Testis (tissue), 3 donors: Measurements from ENCODE around the gene CHCHD6. TPM values are rescaled to one million over a fixed set of nuclear protein-coding genes. Genes with fewer than 3 reads are reported as not detected.

Experiments
- DNase-seq: peaks from one replicate; pipeline ENCODE4 v3.0.0-alpha.2; 2019
- H3K27ac ChIP-seq, 2 donors: fragments of 200-600 bp; sonication (generic); one replicate each; pipeline ENCODE4 v1.5.1; 2019
- H3K27me3 ChIP-seq: fragments of 200-600 bp; sonication (generic); one replicate; pipeline ENCODE4 v1.5.1; 2019
- H3K36me3 ChIP-seq: fragments of 200-600 bp; sonication (generic); one replicate; pipeline ENCODE4 v1.5.1; 2017; ENCODE audit warnings: low read depth; ENCODE audit errors: missing control alignments
- H3K4me1 ChIP-seq: fragments of 200-600 bp; sonication (generic); one replicate; pipeline ENCODE4 v1.5.1; 2019
- H3K4me3 ChIP-seq, 2 donors: fragments of 200-600 bp; sonication (generic); one replicate each; pipeline ENCODE4 v1.5.1; 2017 to 2019
- H3K9me3 ChIP-seq: fragments of 200-600 bp; sonication (generic); one replicate; pipeline ENCODE4 v1.5.1; 2017
- CTCF ChIP-seq, 3 experiments: fragments of 450-650 bp in 2 of 3; fragments of 200-600 bp in 1 of 3; sonication (generic) in 1 of 3; IDR thresholded peaks; one replicate each; pipeline ENCODE4 v1.5.1; 2016 to 2019; ENCODE audit warnings: antibody characterized with exemption in 3 of 3, mild to moderate bottlenecking in 2 of 3, moderate library complexity in 1 of 3
- POLR2A ChIP-seq: fragments of 450-650 bp; IDR thresholded peaks from one replicate; pipeline ENCODE4 v1.6.1; 2017; ENCODE audit warnings: antibody characterized with exemption, mild to moderate bottlenecking, moderate library complexity
- WGBS, 2 donors: methylation state at CpG; one replicate each; pipeline ENCODE4 v1.1.5; 2018; 5-methylcytosine and 5-hydroxymethylcytosine counted together
- intact Hi-C: fragments of 100-400 bp; cut with DNase I; formaldehyde crosslinking; loops from one replicate; pipeline ENCODE4 v1.15.1; 2023; ENCODE audit warnings: low total_unique reads
- polyA plus RNA-seq: library from polyadenylated mRNA; stranded (reverse); fragments of 350-450 nt; fragmentation: Illumina TruSeq; extraction: RNeasy Lipid Tissue Mini Kit (QIAGEN cat#74804); gene quantifications from one replicate; pipeline ENCODE4 v1.2.3, GENCODE V29; 2014; ENCODE audit warnings: low read depth, low replicate concordance; ENCODE audit not compliant: insufficient read depth
- total RNA-seq, 2 donors: library from RNA; depleted of rRNA; stranded (reverse); fragments of >200 nt; gene quantifications; one replicate each; pipeline ENCODE4 v1.2.3, GENCODE V29; 2016

CHCHD6 gene
- total and polyA plus RNA-seq, 3 donors from 2014 or later: 47.6 to 84.6 (median 49.9) TPM

DNA sequence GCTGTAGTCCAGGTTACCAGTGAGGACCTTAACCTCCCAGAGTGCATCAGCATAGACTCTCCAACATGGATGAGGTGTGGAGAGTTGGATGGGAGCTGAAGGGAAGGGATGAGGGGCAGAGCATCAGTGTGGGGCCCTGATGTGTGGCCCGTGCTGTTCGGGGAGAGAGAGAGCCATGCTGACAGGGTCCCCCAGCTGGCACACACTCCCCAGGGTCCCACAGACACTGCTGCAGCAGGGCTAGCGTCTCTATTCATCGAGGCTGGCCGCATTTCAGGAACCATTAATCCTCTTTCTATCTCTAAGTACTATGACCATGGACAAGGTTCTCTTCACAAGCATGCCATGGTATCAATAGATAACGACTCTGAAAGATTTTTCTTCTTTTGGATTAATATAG is 192.9 kb downstream of the CHCHD6 start:
- no peak for DNase-seq
- Histone ChIP-seq H3K4me3 (no peak overlapping the region), H3K4me1 (peaks cover 31% of the 10 kb centered on the region), H3K36me3 (no peaks in the 10 kb centered on the region), H3K27me3 (no peaks in the 10 kb centered on the region), H3K9me3 (no peaks in the 10 kb centered on the region), H3K27ac (no peak overlapping the region)
- intact Hi-C loops: no loop called here
- TF ChIP-seq CTCF (IDR thresholded peaks at IDR 0.05): no peak
- no peak for TF ChIP-seq POLR2A
- WGBS, 2 donors: 54 to 69% methylated on average over 6 of the region's 6 CpGs

DNA sequence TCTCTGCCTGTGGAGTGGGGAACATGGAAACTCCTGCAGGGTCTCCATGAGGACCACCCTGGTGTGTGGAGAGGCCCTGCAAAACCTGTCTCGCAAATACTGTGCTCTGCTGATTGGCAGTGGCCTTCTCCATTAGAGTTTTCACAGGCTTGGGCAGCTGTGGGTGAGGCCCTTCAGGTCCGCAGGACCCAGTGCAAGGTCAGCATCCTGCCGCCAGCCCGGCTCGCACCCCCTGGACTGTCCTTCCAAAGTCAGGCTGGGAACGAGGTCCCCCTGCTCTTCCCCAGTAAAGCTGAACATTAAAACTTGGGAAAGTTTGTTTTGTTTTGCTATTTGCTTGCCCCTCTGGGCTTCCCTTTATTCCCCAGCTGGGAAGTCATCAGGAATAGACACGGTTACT is 193.9 kb downstream of the CHCHD6 start:
- no peaks in the 10 kb centered on the region for H3K9me3 ChIP-seq
- H3K27me3 ChIP-seq: no peaks in the 10 kb centered on the region
- intact Hi-C loops: no loop called here
- H3K4me1 ChIP-seq: peaks cover 31% of the 10 kb centered on the region
- no peak for TF ChIP-seq CTCF (IDR thresholded peaks at IDR 0.05)
- H3K27ac ChIP-seq: peak overlapping the region in 1 of 2 donors; percentile 36
- no peaks in the 10 kb centered on the region for H3K36me3 ChIP-seq
- DNase-seq: no peak
- WGBS, 2 donors: 56 to 81% methylated on average over 6 to 7 of the region's 7 CpGs
- H3K4me3 ChIP-seq: no peak overlapping the region

DNA sequence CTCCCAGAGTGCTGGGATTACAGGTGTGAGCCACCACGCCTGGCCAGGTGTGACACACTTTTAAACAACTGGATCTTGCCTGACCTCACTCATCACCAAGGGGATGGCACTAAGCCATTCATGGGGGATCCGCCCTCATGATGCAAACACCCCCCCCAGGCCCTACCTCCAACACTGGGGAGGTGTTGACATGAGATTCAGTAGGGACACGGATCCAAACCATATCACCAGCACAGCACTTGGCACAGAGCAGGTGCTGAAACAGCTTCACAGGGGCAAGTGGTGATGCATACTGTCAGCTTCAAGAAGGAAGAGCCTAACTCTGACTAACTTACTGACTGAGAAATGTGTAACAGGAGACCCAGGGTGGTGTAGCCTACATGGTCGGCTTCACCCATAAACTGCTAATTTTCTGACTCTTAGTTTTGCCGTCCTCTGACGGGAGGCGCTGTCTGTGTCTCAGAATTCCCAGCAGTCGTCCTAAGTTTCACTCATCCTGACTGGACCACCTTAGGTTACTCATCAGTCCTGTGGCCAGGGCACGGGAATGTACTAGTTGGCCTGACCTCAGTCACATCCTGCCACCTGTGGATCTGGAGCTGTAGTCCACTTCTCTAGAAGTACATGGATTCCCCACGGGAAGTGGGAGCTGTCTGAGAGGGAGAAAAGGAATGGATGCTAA is 197.0 kb downstream of the CHCHD6 start:
- no peaks in the 10 kb centered on the region for H3K27me3 ChIP-seq
- H3K4me1 ChIP-seq: peaks cover 22% of the 10 kb centered on the region
- DNase-seq: no peak
- TF ChIP-seq CTCF (IDR thresholded peaks at IDR 0.05) (no peak), POLR2A (no peak)
- 93 to 96% methylated on average over 5 to 10 of the region's 10 CpGs for WGBS, 2 donors
- intact Hi-C loops: no loop called here
- H3K27ac ChIP-seq: no peak overlapping the region
- H3K36me3 ChIP-seq: no peaks in the 10 kb centered on the region
- H3K9me3 ChIP-seq: no peaks in the 10 kb centered on the region
- H3K4me3 ChIP-seq: no peak overlapping the region

DNA sequence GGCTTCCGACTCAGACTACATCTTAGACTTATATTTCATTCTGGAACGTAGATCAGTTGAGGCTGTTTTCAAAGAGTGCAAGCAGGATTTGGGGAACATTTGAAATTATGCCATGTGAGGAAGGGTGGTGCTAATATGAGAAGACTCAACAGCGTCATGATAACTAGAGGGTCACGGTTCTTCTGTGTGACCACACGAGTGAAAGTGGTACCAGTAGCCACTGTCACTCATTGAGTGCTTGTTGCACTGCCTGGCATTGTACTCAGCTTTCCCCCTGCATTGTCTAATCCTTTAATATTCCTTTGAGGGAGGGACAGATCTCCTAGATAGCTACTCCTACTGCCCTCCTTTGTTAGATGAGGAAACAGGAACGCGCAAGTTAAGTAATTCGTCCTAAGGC is 197.6 kb downstream of the CHCHD6 start:
- TF ChIP-seq POLR2A (no peak), CTCF (IDR thresholded peaks at IDR 0.05) (no peak)
- H3K27ac ChIP-seq: no peak overlapping the region
- no peak for DNase-seq

GRCh38 chr3:126903521-126903920 is 199.5 kb downstream of the CHCHD6 start:
- 70% methylated on average over 3 of the region's 3 CpGs for WGBS, 2 donors
- peak; percentile 53 for DNase-seq
- Histone ChIP-seq H3K9me3 (no peaks in the 10 kb centered on the region), H3K4me3 (no peak overlapping the region), H3K4me1 (no peaks in the 10 kb centered on the region), H3K27me3 (no peaks in the 10 kb centered on the region), H3K36me3 (no peaks in the 10 kb centered on the region), H3K27ac (no peak overlapping the region)
- intact Hi-C loops: no loop called here
- TF ChIP-seq CTCF (IDR thresholded peaks at IDR 0.05): no peak
- TF ChIP-seq POLR2A: no peak

More for the DNA sequence above, 197.6 kb downstream of the CHCHD6 start:
- WGBS, 2 donors: 92 to 95% methylated on average over 8 of the region's 8 CpGs
- H3K36me3 ChIP-seq: no peaks in the 10 kb centered on the region
- H3K9me3 ChIP-seq: no peaks in the 10 kb centered on the region
- no peaks in the 10 kb centered on the region for H3K27me3 ChIP-seq
- peaks cover 16% of the 10 kb centered on the region for H3K4me1 ChIP-seq
- intact Hi-C loops: no loop called here
- no peak overlapping the region for H3K4me3 ChIP-seq
